NCI-H2227 treated with DMSO at 0.1 percent for 48 hours (cell line): ENCODE results near the gene ADAT3.

ENCODE experiments used
- DNase-seq: peaks from one replicate; lab custom pipeline; 2025; lab: John Stamatoyannopoulos, UW

ADAT3 gene

GRCh38 chr19:1905110-1905862, at the start of gene ADAT3, which contains the start of gene SCAMP4:
TSS of gene ADAT3 (plus strand) at chr19:1905399. CDS start at chr19:1912048, 6,649 bp downstream.
TSS of gene SCAMP4 (plus strand) at chr19:1905399. CDS start at chr19:1915020, 9,621 bp downstream.
- DNase-seq: peak; percentile 94

GRCh38 chr19:1855828-1856255, 49.4 kb upstream of the ADAT3 start:
- DNase-seq: no peak

GRCh38 chr19:1856345-1856697, 48.9 kb upstream of the ADAT3 start:
- no peak for DNase-seq

- no peak for DNase-seq
Measured at GRCh38 chr19:1856698-1857603, 48.2 kb upstream of the ADAT3 start.

DNA sequence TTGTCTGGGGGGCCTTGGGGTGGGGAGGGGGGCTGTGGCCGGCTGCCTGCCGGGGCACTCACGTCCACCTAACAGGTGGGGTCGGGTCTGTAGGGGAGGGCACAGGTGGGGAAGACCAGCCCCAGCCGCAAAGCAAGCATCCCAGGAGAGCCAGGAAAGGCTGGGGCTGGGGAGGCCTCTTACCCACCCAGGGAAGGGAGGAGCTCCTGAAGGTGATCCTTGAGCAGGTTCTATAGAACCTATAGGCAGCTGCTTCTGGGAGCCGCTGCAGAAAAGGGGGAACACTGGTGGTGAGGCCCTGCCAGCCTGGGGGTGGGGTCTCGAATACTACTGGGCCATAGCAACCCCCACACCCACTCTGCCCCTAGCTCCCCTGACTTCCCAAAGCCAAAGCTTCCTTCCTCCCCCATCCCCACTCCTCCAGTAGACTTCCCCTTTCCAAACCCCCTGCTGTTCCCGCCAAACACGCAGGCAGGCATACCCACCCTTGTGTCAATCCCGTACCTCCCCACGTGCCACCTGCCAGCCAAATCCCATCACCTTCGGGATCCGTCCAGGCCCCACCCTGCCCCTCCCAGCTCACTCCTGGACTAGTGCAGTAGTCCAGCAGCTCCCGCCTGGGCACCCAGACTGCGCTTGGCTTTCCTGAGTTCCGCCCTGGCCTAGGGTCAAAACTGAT, 47.4 kb upstream of the ADAT3 start:
- no peak for DNase-seq

DNA sequence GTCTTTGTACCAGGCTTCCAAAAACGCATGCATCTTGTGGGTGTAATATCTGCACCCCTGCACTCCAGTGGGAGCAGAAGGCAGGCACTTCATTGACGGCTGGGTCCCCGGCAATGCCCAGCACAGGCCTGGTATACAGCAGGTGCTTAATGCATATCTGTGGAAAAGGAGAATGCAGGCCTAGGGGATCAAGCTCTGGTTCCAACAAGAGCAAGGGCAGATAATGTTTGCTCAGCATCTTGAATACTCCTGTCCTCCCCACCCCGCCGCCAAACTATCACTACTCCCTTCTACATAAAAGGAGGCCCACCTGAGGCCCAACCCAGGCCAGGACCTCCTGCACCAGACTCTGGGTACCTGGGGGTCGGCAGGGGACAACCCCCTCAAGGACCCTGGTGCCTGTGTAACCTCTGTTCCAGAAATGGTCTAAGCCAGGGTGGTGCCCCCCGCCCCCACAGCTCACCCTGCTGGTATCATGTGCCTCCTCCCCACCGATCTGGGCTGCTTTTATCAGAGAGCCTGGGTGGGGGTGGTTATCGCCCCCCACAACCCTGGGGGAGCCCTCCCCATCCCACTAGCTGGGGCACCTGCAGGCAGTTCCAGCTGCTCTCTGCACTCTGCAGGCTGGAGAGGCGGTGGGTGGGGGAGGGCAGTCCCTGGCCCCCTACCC, 46.7 kb upstream of the ADAT3 start:
- no peak for DNase-seq

DNA sequence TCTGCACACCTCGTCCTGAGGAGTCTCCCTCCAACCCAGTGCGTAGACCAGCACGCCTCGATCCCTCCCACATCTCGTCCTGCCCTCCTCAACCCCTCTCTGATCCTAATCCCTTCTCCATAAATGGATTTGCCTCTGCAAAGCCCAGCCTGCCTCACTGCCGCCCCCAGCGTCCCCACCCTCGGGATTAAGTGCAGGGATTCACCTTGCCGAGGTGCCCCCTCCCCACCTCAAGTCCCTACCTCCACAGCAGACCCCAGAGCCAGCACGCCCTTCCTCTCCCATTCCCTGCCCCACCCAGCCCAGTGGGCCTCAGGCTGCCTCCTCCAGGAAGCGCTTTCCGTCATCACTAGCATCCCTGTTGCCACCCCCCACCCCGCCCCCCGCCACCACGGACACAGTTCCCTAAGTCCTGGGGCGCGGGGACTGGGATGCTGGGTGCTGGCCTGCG, 45.8 kb upstream of the ADAT3 start:
- no peak for DNase-seq

DNA sequence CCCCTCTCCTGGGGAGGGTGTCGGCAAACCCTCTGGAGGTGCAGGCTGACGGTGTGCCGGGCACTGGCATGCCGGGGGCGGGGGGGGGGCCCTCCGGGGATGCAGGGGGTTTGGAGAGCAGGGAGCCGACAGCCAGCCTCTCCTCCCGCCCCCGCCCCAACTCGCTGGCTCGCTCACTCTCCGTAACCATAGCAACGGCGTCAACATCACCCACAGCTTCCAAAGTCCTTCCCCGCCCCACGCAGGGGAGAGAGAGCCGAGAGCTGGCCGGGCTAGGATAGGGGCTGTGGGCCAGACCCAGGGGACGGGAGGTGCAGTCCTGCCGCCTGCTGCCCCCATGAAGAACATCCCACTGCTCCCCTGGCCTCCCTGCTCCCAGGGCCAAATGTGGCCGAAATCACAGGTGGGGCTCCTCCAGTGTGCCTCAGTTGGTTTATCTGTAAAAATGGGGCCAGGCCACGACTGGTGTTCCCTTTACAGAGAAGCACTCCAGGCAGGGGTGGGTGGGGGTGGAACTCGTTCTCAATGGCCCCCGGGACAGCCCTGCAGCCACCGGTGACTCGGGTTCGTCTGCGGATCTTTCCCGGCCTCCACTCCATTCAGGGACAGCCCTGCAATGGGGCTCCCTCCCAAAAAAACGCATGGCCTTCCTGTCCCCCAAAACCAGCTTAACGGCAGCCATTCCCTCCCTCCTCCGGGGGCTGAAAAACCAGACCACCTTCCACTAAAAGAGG, 45.0 kb upstream of the ADAT3 start:
- DNase-seq: peak; percentile 29

DNA sequence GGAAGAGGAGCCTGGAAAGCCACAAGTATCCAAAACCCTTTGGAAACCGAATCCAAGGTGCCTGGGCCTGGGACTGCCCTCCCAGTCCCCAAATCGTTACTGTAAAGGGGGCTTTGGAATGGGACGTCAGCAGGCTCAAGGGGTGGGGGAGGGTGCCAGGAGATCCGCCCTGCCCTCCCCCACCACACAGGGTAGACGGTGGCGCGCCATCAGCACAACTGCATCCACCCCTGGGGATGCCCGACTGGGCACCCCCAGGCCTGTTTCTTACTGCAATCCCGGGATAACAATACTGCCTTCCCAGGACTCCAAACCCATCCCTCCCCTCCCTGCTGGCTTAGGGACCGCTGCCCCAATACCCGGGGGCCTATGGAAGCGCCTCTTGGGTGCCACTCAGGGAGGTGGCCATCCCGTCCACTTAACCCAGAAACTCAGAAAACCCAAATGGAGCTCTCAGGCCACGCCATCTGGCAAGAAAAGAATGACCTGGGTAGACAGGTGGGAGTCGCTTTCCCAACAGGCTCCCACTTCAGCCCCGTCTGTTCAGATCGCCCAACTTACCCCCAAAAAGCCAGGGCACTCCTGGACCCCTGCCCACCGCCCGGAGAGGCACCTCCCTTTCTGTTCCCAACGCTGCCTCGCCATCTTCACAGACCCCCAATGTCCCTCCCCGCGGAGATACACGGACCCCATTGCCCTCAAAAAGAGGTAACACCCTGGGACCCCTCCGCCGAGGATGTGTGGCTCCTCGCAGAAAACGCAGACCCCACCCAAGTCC, 44.2 kb upstream of the ADAT3 start:
- DNase-seq: no peak

DNA sequence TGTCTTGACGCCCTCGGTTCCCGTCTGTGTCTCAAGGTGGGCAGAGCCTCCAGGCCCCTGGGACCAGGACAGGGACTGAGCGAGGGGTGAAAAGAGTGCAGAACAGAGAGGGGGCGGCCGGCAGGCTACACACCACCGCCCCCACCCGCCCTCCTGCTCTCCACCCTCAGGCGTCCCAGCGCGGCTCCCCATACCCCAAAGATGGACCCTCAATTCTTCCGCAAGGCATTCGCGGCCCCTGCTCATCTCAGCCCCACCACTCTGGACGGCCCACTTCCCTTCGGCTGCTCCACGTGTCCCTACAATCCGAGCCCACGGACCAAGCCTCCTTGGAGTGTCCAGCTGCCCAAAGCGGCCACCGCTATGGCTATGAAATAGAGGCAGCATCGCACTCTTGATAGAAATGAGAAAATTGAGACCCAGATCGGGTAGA, 43.6 kb upstream of the ADAT3 start:
- DNase-seq: no peak

- no peak for DNase-seq
Measured at GRCh38 chr19:1862068-1862423, 43.2 kb upstream of the ADAT3 start.

GRCh38 chr19:1862424-1863327, 42.5 kb upstream of the ADAT3 start:
- no peak for DNase-seq

GRCh38 chr19:1863328-1863637, 41.9 kb upstream of the ADAT3 start, which contains the start of gene KLF16:
TSS of gene KLF16 (minus strand) at chr19:1863579. CDS start at chr19:1863497, 82 bp downstream.
- no peak for DNase-seq

GRCh38 chr19:1863638-1864479, 41.3 kb upstream of the ADAT3 start:
- DNase-seq: peak; percentile 82

- DNase-seq: no peak
Measured at GRCh38 chr19:1864480-1865171, 40.6 kb upstream of the ADAT3 start.

- no peak for DNase-seq
Measured at GRCh38 chr19:1865172-1866010, 39.8 kb upstream of the ADAT3 start.
